ENCODE data around the gene DHRS4L2.
"Not testable (repeated sequence)": the region's sequence is repeated elsewhere in the genome, so short reads cannot be mapped to it uniquely, and the experiment has no call there.

DNA sequence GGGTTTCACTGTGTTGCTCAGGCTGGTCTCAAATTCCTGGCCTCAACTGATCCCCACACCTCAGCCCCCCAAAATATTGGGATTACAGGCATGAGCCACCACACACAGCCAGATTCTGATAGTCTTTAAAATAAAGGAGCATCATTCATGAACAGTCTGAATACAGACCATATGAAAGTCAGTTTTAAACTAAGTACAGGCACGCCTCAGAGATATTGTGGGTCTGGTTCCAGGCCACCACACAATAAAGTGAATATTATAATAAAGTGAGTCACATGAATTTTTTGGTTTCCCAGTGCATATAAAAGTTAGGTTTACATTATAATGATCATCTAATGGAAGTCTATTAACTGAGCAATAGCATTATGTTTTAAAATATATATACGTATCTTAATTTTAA is 8.1 kb downstream of the DHRS4L2 start:
- TF ChIP-seq, protein P1, sequence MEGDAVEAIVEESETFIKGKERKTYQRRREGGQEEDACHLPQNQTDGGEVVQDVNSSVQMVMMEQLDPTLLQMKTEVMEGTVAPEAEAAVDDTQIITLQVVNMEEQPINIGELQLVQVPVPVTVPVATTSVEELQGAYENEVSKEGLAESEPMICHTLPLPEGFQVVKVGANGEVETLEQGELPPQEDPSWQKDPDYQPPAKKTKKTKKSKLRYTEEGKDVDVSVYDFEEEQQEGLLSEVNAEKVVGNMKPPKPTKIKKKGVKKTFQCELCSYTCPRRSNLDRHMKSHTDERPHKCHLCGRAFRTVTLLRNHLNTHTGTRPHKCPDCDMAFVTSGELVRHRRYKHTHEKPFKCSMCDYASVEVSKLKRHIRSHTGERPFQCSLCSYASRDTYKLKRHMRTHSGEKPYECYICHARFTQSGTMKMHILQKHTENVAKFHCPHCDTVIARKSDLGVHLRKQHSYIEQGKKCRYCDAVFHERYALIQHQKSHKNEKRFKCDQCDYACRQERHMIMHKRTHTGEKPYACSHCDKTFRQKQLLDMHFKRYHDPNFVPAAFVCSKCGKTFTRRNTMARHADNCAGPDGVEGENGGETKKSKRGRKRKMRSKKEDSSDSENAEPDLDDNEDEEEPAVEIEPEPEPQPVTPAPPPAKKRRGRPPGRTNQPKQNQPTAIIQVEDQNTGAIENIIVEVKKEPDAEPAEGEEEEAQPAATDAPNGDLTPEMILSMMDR (IDR thresholded peaks at IDR 0.05; ENCODE audit: low read depth, low read length, missing input control): not testable (repeated sequence)
- not testable (repeated sequence) for TF ChIP-seq RAD21 (IDR thresholded peaks at IDR 0.05); SP1 (IDR thresholded peaks at IDR 0.05); GABPA (IDR thresholded peaks at IDR 0.05 in 1 of 2, conservative IDR thresholded peaks at IDR 0.05 in 1 of 2); JUND (IDR thresholded peaks at IDR 0.05); EGR1 (IDR thresholded peaks at IDR 0.05; ENCODE audit: low read depth in 2 of 2); TAF1 (conservative IDR thresholded peaks at IDR 0.05); NR2F2 (IDR thresholded peaks at IDR 0.05); FOXA1 (IDR thresholded peaks at IDR 0.05); YY1 (IDR thresholded peaks at IDR 0.05)
- TF ChIP-seq, protein P2, sequence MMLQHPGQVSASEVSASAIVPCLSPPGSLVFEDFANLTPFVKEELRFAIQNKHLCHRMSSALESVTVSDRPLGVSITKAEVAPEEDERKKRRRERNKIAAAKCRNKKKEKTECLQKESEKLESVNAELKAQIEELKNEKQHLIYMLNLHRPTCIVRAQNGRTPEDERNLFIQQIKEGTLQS (IDR thresholded peaks at IDR 0.05): not testable (repeated sequence)
- TF ChIP-seq, protein P3, sequence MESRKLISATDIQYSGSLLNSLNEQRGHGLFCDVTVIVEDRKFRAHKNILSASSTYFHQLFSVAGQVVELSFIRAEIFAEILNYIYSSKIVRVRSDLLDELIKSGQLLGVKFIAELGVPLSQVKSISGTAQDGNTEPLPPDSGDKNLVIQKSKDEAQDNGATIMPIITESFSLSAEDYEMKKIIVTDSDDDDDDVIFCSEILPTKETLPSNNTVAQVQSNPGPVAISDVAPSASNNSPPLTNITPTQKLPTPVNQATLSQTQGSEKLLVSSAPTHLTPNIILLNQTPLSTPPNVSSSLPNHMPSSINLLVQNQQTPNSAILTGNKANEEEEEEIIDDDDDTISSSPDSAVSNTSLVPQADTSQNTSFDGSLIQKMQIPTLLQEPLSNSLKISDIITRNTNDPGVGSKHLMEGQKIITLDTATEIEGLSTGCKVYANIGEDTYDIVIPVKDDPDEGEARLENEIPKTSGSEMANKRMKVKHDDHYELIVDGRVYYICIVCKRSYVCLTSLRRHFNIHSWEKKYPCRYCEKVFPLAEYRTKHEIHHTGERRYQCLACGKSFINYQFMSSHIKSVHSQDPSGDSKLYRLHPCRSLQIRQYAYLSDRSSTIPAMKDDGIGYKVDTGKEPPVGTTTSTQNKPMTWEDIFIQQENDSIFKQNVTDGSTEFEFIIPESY (IDR thresholded peaks at IDR 0.05): not testable (repeated sequence)
- TF ChIP-seq, protein P4, sequence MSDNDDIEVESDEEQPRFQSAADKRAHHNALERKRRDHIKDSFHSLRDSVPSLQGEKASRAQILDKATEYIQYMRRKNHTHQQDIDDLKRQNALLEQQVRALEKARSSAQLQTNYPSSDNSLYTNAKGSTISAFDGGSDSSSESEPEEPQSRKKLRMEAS (IDR thresholded peaks at IDR 0.05): not testable (repeated sequence)
- TF ChIP-seq, protein P5, sequence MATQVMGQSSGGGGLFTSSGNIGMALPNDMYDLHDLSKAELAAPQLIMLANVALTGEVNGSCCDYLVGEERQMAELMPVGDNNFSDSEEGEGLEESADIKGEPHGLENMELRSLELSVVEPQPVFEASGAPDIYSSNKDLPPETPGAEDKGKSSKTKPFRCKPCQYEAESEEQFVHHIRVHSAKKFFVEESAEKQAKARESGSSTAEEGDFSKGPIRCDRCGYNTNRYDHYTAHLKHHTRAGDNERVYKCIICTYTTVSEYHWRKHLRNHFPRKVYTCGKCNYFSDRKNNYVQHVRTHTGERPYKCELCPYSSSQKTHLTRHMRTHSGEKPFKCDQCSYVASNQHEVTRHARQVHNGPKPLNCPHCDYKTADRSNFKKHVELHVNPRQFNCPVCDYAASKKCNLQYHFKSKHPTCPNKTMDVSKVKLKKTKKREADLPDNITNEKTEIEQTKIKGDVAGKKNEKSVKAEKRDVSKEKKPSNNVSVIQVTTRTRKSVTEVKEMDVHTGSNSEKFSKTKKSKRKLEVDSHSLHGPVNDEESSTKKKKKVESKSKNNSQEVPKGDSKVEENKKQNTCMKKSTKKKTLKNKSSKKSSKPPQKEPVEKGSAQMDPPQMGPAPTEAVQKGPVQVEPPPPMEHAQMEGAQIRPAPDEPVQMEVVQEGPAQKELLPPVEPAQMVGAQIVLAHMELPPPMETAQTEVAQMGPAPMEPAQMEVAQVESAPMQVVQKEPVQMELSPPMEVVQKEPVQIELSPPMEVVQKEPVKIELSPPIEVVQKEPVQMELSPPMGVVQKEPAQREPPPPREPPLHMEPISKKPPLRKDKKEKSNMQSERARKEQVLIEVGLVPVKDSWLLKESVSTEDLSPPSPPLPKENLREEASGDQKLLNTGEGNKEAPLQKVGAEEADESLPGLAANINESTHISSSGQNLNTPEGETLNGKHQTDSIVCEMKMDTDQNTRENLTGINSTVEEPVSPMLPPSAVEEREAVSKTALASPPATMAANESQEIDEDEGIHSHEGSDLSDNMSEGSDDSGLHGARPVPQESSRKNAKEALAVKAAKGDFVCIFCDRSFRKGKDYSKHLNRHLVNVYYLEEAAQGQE (IDR thresholded peaks at IDR 0.05): not testable (repeated sequence)
